ENCODE measurements around the gene PCNX2.

PCNX2 gene

GRCh38 chr1:233290396-233291034, 5.0 kb downstream of the PCNX2 start:
- DNase-seq: no peak
- Histone ChIP-seq H3K27ac (ENCODE audit: insufficient read depth, low read length, poor library complexity, severe bottlenecking) (no peak overlapping the region), H3K27me3 (replicated peaks; ENCODE audit: control insufficient read depth, insufficient read depth, low read length, poor library complexity, severe bottlenecking) (no peaks in the 10 kb centered on the region), H3K9me3 (ENCODE audit: control insufficient read depth, low read length) (no peaks in the 10 kb centered on the region), H3K36me3 (ENCODE audit: control insufficient read depth, insufficient read depth, low read length) (peaks cover 3% of the 10 kb centered on the region), H3K4me1 (ENCODE audit: control insufficient read depth, insufficient read depth, low read length, poor library complexity, severe bottlenecking) (peaks cover 5% of the 10 kb centered on the region), H3K4me3 (ENCODE audit: insufficient read depth, low read depth, low read length, poor library complexity, severe bottlenecking) (no peak overlapping the region)

- Histone ChIP-seq H3K36me3 (ENCODE audit: control insufficient read depth, insufficient read depth, low read length) (peaks cover 3% of the 10 kb centered on the region), H3K4me3 (ENCODE audit: insufficient read depth, low read depth, low read length, poor library complexity, severe bottlenecking) (no peak overlapping the region), H3K4me1 (ENCODE audit: control insufficient read depth, insufficient read depth, low read length, poor library complexity, severe bottlenecking) (peaks cover 5% of the 10 kb centered on the region), H3K9me3 (ENCODE audit: control insufficient read depth, low read length) (no peaks in the 10 kb centered on the region), H3K27ac (ENCODE audit: insufficient read depth, low read length, poor library complexity, severe bottlenecking) (no peak overlapping the region), H3K27me3 (replicated peaks; ENCODE audit: control insufficient read depth, insufficient read depth, low read length, poor library complexity, severe bottlenecking) (no peaks in the 10 kb centered on the region)
- DNase-seq: no peak
Measured at GRCh38 chr1:233289676-233290075, 5.8 kb downstream of the PCNX2 start.

DNA sequence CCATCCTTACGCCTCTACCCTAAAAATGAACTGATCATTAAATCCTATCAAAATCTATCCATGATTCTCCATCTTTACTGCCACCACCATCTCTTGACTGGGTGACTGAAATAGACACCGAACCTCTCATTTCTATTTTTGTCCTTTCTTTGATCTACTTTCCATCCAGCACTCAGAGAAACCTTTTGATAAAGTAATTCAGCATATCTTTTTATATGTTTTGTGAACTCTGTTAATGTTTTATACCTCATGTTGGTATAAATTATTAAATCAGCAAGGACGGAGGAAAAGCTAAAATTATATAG, 13.0 kb downstream of the PCNX2 start:
- no peak overlapping the region for H3K27ac ChIP-seq (ENCODE audit: insufficient read depth, low read length, poor library complexity, severe bottlenecking)
- H3K4me1 ChIP-seq (ENCODE audit: control insufficient read depth, insufficient read depth, low read length, poor library complexity, severe bottlenecking): peaks cover 17% of the 10 kb centered on the region
- H3K27me3 ChIP-seq (replicated peaks; ENCODE audit: control insufficient read depth, insufficient read depth, low read length, poor library complexity, severe bottlenecking): no peaks in the 10 kb centered on the region
- no peaks in the 10 kb centered on the region for H3K36me3 ChIP-seq (ENCODE audit: control insufficient read depth, insufficient read depth, low read length)
- no peak overlapping the region for H3K4me3 ChIP-seq (ENCODE audit: insufficient read depth, low read depth, low read length, poor library complexity, severe bottlenecking)
- H3K9me3 ChIP-seq (ENCODE audit: control insufficient read depth, low read length): no peaks in the 10 kb centered on the region
- no peak for DNase-seq

DNA sequence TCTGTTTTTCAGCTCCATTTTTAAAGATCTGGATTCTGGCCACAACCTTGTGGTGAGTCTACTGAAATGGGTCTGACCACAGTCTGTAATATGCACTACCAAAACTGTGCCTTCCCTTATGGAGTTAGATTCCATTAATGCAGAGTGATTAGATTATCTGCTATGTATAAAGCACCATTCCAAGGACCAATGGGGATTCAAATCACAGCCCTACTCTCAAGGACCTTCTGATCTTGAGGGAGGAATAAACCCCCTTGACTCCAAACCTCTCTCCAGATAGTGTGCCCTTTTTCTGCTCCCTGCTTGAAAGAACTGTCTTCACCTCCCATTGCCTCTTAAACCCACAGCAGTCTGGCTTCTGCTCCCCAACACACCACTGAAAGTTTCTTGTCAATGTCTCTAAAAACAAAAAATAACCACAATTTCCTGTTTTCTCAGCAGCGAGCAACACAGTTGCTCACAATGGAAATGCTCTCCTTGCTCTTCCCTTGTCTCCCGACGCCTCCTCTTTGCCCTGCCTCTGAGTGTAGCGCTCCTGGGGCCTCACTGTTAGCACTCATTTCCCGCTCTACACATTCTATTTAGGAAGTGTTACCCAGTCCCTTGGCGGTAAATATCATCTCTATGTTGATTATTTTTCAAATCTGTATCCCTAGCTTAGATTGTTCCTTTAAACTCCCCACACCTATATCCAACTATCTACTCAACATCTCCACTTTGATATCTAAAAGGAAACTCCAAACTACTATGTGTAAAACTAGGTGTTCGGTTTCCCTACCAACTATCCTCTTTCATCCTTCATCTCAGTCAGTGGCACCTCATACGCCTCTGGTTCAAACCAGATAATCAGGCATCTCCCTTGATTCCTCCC, 13.6 kb downstream of the PCNX2 start:
- Histone ChIP-seq H3K27me3 (replicated peaks; ENCODE audit: control insufficient read depth, insufficient read depth, low read length, poor library complexity, severe bottlenecking) (no peaks in the 10 kb centered on the region), H3K36me3 (ENCODE audit: control insufficient read depth, insufficient read depth, low read length) (no peaks in the 10 kb centered on the region), H3K4me1 (ENCODE audit: control insufficient read depth, insufficient read depth, low read length, poor library complexity, severe bottlenecking) (peaks cover 17% of the 10 kb centered on the region), H3K4me3 (ENCODE audit: insufficient read depth, low read depth, low read length, poor library complexity, severe bottlenecking) (peak overlapping the region; percentile 2), H3K9me3 (ENCODE audit: control insufficient read depth, low read length) (no peaks in the 10 kb centered on the region), H3K27ac (ENCODE audit: insufficient read depth, low read length, poor library complexity, severe bottlenecking) (peak overlapping the region; percentile 51)
- DNase-seq: peak in 1 of 3 donors; percentile 7

DNA sequence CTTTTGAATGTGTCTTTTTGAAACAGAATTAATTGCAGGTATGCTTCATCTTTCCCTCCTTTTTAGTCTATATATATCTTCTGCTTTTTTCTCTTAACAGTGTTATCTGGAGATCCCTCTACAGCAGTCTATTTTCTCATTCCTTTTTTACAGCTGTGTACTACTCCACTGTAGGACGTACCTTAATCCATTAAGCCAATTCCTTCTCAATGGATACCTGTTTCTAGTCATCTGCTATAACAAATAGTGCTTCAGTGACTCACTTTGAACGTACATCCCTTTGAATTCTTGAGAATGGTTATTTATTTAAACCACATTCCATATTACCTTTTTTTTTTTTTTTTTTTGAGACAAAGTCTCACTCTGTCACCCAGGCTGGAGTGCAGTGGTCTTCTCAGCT, 15.6 kb downstream of the PCNX2 start:
- no peak for DNase-seq
- Histone ChIP-seq H3K4me1 (ENCODE audit: control insufficient read depth, insufficient read depth, low read length, poor library complexity, severe bottlenecking) (peaks cover 17% of the 10 kb centered on the region), H3K9me3 (ENCODE audit: control insufficient read depth, low read length) (no peaks in the 10 kb centered on the region), H3K4me3 (ENCODE audit: insufficient read depth, low read depth, low read length, poor library complexity, severe bottlenecking) (no peak overlapping the region), H3K27ac (ENCODE audit: insufficient read depth, low read length, poor library complexity, severe bottlenecking) (no peak overlapping the region), H3K27me3 (replicated peaks; ENCODE audit: control insufficient read depth, insufficient read depth, low read length, poor library complexity, severe bottlenecking) (no peaks in the 10 kb centered on the region), H3K36me3 (ENCODE audit: control insufficient read depth, insufficient read depth, low read length) (no peaks in the 10 kb centered on the region)

DNA sequence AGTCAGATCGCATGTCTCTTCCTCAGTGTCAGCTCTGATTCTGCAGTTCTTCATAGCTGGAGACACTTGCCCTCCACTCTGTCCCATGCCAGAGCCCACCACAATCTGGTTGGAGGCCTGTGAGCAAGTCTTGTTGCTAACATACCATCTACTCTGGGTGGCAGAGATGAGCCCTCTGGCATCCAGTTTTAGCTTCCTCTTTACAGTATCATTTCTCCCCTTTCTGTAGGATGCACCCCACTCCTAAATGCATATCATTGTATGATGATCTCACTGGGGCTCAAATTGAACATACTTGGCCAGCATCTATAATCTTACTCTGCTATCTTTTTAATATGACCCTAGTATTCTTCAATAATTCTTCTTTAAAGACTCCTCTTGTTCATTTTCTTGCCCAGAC, 16.9 kb downstream of the PCNX2 start:
- Histone ChIP-seq H3K9me3 (ENCODE audit: control insufficient read depth, low read length) (no peaks in the 10 kb centered on the region), H3K27ac (ENCODE audit: insufficient read depth, low read length, poor library complexity, severe bottlenecking) (no peak overlapping the region), H3K4me3 (ENCODE audit: insufficient read depth, low read depth, low read length, poor library complexity, severe bottlenecking) (no peak overlapping the region), H3K27me3 (replicated peaks; ENCODE audit: control insufficient read depth, insufficient read depth, low read length, poor library complexity, severe bottlenecking) (no peaks in the 10 kb centered on the region), H3K4me1 (ENCODE audit: control insufficient read depth, insufficient read depth, low read length, poor library complexity, severe bottlenecking) (peaks cover 17% of the 10 kb centered on the region), H3K36me3 (ENCODE audit: control insufficient read depth, insufficient read depth, low read length) (no peaks in the 10 kb centered on the region)
- no peak for DNase-seq

DNA sequence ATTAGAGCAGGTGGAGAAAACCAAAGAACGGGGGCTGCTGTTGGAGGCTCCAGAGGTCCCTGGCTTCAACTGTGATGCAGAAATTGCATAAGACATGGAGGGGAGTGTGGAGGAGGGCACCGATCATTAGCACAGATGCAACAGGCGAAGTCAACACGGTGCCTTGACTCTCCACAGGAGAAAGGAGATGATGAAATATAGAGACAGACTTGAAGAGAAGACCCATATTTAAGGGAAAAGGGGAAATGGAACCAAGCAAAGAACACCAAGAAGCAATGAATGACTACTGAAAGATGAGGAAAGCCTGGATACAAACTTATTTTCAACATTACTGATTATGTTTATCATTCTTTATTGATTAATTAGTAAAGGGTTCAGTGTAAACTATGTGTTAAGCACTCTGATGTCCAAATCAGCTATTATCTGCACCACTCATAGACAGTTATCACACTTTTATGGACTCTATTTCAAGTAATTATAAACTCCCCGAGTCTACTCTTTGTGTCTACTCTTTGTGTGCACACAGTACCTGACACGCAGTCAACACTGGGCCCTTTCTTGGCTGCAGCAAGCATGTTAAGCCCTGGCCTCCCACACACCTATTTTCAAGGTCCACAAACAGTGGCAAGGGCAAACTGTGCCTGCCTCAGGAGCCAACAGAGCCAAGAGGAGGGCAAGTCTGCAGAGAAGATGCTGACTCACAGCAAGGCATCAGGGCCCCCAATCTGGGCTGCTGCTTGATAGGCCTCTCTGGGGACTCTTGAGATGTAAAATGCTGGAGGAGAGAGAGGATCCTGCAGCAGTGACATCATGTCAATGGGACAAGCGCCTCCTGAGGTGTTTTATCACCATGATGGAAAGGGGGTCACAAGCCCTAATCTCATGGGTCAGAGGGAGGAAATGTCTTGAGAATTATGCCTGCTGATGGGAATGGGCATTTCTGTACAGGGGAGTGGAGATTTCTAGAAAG, 17.6 kb downstream of the PCNX2 start:
- no peak overlapping the region for H3K27ac ChIP-seq (ENCODE audit: insufficient read depth, low read length, poor library complexity, severe bottlenecking)
- peaks cover 17% of the 10 kb centered on the region for H3K4me1 ChIP-seq (ENCODE audit: control insufficient read depth, insufficient read depth, low read length, poor library complexity, severe bottlenecking)
- no peaks in the 10 kb centered on the region for H3K27me3 ChIP-seq (replicated peaks; ENCODE audit: control insufficient read depth, insufficient read depth, low read length, poor library complexity, severe bottlenecking)
- no peaks in the 10 kb centered on the region for H3K9me3 ChIP-seq (ENCODE audit: control insufficient read depth, low read length)
- H3K4me3 ChIP-seq (ENCODE audit: insufficient read depth, low read depth, low read length, poor library complexity, severe bottlenecking): no peak overlapping the region
- no peak for DNase-seq
- H3K36me3 ChIP-seq (ENCODE audit: control insufficient read depth, insufficient read depth, low read length): no peaks in the 10 kb centered on the region

GRCh38 chr1:233269656-233270055, 25.9 kb downstream of the PCNX2 start:
- Histone ChIP-seq H3K27ac (ENCODE audit: insufficient read depth, low read length, poor library complexity, severe bottlenecking) (no peak overlapping the region), H3K4me3 (ENCODE audit: insufficient read depth, low read depth, low read length, poor library complexity, severe bottlenecking) (no peak overlapping the region), H3K4me1 (ENCODE audit: control insufficient read depth, insufficient read depth, low read length, poor library complexity, severe bottlenecking) (no peaks in the 10 kb centered on the region), H3K9me3 (ENCODE audit: control insufficient read depth, low read length) (no peaks in the 10 kb centered on the region), H3K36me3 (ENCODE audit: control insufficient read depth, insufficient read depth, low read length) (peaks cover 4% of the 10 kb centered on the region), H3K27me3 (replicated peaks; ENCODE audit: control insufficient read depth, insufficient read depth, low read length, poor library complexity, severe bottlenecking) (no peaks in the 10 kb centered on the region)
- no peak for DNase-seq

- Histone ChIP-seq H3K4me3 (ENCODE audit: insufficient read depth, low read depth, low read length, poor library complexity, severe bottlenecking) (no peak overlapping the region), H3K27me3 (replicated peaks; ENCODE audit: control insufficient read depth, insufficient read depth, low read length, poor library complexity, severe bottlenecking) (no peaks in the 10 kb centered on the region), H3K36me3 (ENCODE audit: control insufficient read depth, insufficient read depth, low read length) (peaks cover 4% of the 10 kb centered on the region), H3K27ac (ENCODE audit: insufficient read depth, low read length, poor library complexity, severe bottlenecking) (no peak overlapping the region), H3K9me3 (ENCODE audit: control insufficient read depth, low read length) (no peaks in the 10 kb centered on the region), H3K4me1 (ENCODE audit: control insufficient read depth, insufficient read depth, low read length, poor library complexity, severe bottlenecking) (no peaks in the 10 kb centered on the region)
- DNase-seq: no peak
Measured at GRCh38 chr1:233268389-233269022, 27.0 kb downstream of the PCNX2 start.
